ENCODE data around the gene PSMD8. TPM values are rescaled to one million over a fixed set of nuclear protein-coding genes. Genes with fewer than 3 reads are reported as not detected.

PSMD8 gene
- total and polyA plus RNA-seq, 2 donors (not counting 3 experiments of a cell fraction or from before 2014, with no cell fraction given), result 203 to 543 TPM

- FAIRE-seq (no peak), DNase-seq (ENCODE audit: low read depth, low spot score) (no peak)
- Histone ChIP-seq H3K27ac (ENCODE audit: insufficient read depth, low read depth, low read length) (no peak overlapping the region), H2AFZ (ENCODE audit: low read depth, low read length) (no peak overlapping the region), H3K36me3 (ENCODE audit: control insufficient read depth in 2 of 2, extremely low read depth in 1 of 2, insufficient read depth in 2 of 2, low read length in 2 of 2) (peaks cover 0 to 5% of the 10 kb centered on the region in 2 experiments), H4K20me1 (replicated peaks; ENCODE audit: control insufficient read depth, extremely low read depth, insufficient read depth, low read length) (no peaks in the 10 kb centered on the region), H3K9ac (replicated peaks; ENCODE audit: extremely low read depth, insufficient read depth, low read length) (no peak overlapping the region), H3K4me1 (ENCODE audit: control insufficient read depth, extremely low read depth, insufficient read depth, low read length) (peaks cover 15% of the 10 kb centered on the region), H3K4me3 (replicated peaks in 1 of 3; ENCODE audit: insufficient read depth in 1 of 3, low read depth in 1 of 3, low read length in 3 of 3) (no peak overlapping the region), H3K9me1 (replicated peaks; ENCODE audit: control insufficient read depth, extremely low read depth, insufficient read depth, low read length) (no peaks in the 10 kb centered on the region), H3K4me2 (ENCODE audit: insufficient read depth, low read length) (no peak overlapping the region), H3K9me3 (replicated peaks; ENCODE audit: control insufficient read depth, insufficient read depth, low read length) (no peaks in the 10 kb centered on the region), H3K27me3 (ENCODE audit: control insufficient read depth in 2 of 2, insufficient read depth in 2 of 2, low read length in 2 of 2) (no peaks in the 10 kb centered on the region), H3K79me2 (ENCODE audit: control insufficient read depth, insufficient read depth, low read length) (peaks cover 18% of the 10 kb centered on the region)
- TF ChIP-seq POLR2A (IDR thresholded peaks at IDR 0.05; ENCODE audit: low read depth, low read length) (no peak), POLR2AphosphoS5 (IDR thresholded peaks at IDR 0.05; ENCODE audit: insufficient read depth, low read depth, low read length) (no peak), EZH2 (IDR thresholded peaks at IDR 0.05; ENCODE audit: borderline replicate concordance, low read depth, low read length, severe bottlenecking) (no peak), MYC (IDR thresholded peaks at IDR 0.05; ENCODE audit: low read depth, low read length) (no peak), GATA2 (IDR thresholded peaks at IDR 0.05; ENCODE audit: insufficient read depth, insufficient read length, low read depth, low read length) (no peak)
- CTCF ChIA-PET, result interaction anchor here (1.6 kb wide), 1 partner anchor 11 kb away, joined by 7 read pairs; the partner anchor contains the start of gene FAM98C
- intact Hi-C loops (cut with micrococcal nuclease), result no loop called here
- BruUV-seq (replicated peaks), result no TSS peak
- dilution Hi-C loops (cut with MboI; ENCODE audit: extremely low pct_ligation_motif_present, low sequenced_read_pairs), result no loop called here
- POLR2A ChIA-PET, result no interaction called here
Observed at GRCh38 chr19:38391911-38392464, 17.6 kb downstream of the PSMD8 start.

DNA sequence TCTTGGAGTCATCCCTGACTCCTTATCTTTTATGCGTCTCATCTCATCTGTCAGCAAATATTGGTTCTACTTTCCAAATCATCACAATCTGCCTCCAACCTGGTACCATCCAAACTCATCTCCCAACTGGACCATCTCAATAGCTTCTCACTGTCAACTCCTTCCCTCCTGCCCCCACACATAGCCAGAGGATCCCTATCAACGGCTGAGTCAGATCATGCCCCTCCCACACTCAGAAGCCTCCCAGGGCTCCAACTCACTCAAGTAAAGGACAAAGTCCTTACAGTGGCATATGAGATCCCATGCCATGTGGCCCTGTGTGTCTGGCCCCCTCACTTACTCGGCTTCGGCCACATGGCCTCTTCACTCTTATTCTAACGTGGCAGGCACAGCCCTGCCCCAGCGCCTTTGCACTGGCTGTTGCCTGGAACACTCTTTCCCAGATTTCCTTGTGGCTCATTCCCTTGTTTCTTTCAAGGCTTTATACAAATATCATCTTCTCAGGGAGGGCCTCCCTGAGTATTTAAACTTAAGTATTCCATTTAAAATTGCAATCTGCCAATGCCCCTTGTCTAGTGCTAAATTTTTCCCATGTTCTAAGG lies 18.4 kb downstream of the PSMD8 start:
- TF ChIP-seq FOS (IDR thresholded peaks at IDR 0.05; ENCODE audit: borderline replicate concordance, insufficient read depth, low read length), result peak; percentile 16
- no peak for TF ChIP-seq MAX (IDR thresholded peaks at IDR 0.05; ENCODE audit: insufficient read depth, insufficient read length)
- no peak for TF ChIP-seq POLR2A (IDR thresholded peaks at IDR 0.05; ENCODE audit: low read depth, low read length)
- no peak overlapping the region for H3K4me2 ChIP-seq (ENCODE audit: insufficient read depth, low read length)

More for the DNA sequence above, 18.4 kb downstream of the PSMD8 start:
- Histone ChIP-seq H3K9me1 (replicated peaks; ENCODE audit: control insufficient read depth, extremely low read depth, insufficient read depth, low read length) (no peaks in the 10 kb centered on the region), H3K4me1 (ENCODE audit: control insufficient read depth, extremely low read depth, insufficient read depth, low read length) (peaks cover 13% of the 10 kb centered on the region), H4K20me1 (replicated peaks; ENCODE audit: control insufficient read depth, extremely low read depth, insufficient read depth, low read length) (no peaks in the 10 kb centered on the region), H3K27me3 (ENCODE audit: control insufficient read depth in 2 of 2, insufficient read depth in 2 of 2, low read length in 2 of 2) (no peaks in the 10 kb centered on the region), H3K4me3 (replicated peaks in 1 of 3; ENCODE audit: insufficient read depth in 1 of 3, low read depth in 1 of 3, low read length in 3 of 3) (no peak overlapping the region), H2AFZ (ENCODE audit: low read depth, low read length) (no peak overlapping the region), H3K9me3 (replicated peaks; ENCODE audit: control insufficient read depth, insufficient read depth, low read length) (no peaks in the 10 kb centered on the region), H3K36me3 (ENCODE audit: control insufficient read depth in 2 of 2, extremely low read depth in 1 of 2, insufficient read depth in 2 of 2, low read length in 2 of 2) (peaks cover 0 to 5% of the 10 kb centered on the region in 2 experiments), H3K79me2 (ENCODE audit: control insufficient read depth, insufficient read depth, low read length) (peaks cover 18% of the 10 kb centered on the region), H3K9ac (replicated peaks; ENCODE audit: extremely low read depth, insufficient read depth, low read length) (no peak overlapping the region), H3K27ac (ENCODE audit: insufficient read depth, low read depth, low read length) (no peak overlapping the region)
- ChIA-PET POLR2A (no interaction called here), CTCF (interaction anchor here (1.6 kb wide), 1 partner anchor 10 kb away, joined by 7 read pairs; the partner anchor contains the start of gene FAM98C)
- BruUV-seq (replicated peaks), result no TSS peak
- DNase-seq (ENCODE audit: low read depth, low spot score) (no peak), FAIRE-seq (peak; percentile 69)
- dilution Hi-C loops (cut with MboI; ENCODE audit: extremely low pct_ligation_motif_present, low sequenced_read_pairs) (no loop called here), intact Hi-C loops (cut with micrococcal nuclease) (no loop called here)
